ENCODE data around the gene DTNB. TPM values are rescaled to one million over a fixed set of nuclear protein-coding genes. Genes with fewer than 3 reads are reported as not detected.

Gene DTNB
- total RNA-seq, 4 donors from 2014 or later: 3.0 to 7.5 (median 4.3) TPM

DNA sequence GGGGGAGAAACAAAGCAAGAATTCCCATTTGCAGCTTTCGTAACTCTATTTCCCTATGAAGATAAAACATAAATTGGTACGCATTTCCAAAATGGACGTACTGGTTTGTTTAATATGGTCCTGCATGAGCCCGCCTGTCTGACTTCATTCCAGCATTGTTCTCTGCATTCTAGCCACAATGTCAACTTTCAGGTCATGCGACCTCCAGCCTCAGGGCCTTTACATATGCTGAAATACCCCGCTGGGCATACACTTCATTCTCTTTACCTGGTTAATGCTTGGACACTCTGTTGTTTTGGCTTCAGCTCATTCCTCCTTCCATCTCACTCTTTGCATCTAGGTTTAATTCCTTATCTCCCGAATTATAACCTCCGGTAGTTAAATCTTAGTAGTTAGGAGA is 227.9 kb downstream of the DTNB start:
- WGBS: 88% methylated on average over 8 of the region's 8 CpGs
- no peak overlapping the region for H3K27ac ChIP-seq (replicated peaks in 1 of 4)
- no peak for DNase-seq (ENCODE audit: extremely low spot score)

DNA sequence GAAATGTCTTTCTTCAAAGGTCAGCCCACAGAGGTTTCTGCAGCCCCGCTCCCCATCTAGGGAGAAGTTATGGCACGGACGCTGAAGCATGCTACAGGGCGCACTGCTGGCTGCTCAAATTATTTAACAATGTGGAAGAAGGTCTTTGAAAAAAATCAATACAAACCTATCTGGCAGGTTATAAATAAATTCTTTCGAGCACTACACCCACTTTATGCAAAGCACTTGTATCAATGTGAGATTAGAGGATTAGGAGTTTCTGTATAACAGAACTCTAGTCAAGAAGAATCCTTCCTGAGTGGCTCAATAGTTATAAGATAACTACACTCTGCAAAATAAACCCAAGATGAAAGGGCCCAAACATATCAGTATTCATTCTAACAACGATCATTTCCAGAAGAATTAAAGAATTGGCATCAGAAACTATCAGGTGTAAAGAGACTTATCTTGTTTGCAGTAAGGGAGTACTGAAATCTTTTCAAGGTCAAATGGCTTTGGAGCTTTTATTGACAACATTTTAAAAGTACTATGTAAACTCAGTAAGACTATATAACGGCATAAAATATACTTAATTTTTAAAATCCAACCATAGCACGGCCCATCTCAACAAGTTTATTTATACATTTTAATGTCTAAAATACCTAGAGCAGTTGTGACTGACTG is 228.6 kb downstream of the DTNB start:
- Histone ChIP-seq H3K4me3 (no peak overlapping the region), H3K36me3 (peaks cover 0 to 6% (median 0%) of the 10 kb centered on the region in 4 donors), H3K27me3 (no peaks in the 10 kb centered on the region), H3K4me1 (peaks cover 0 to 8% (median 3%) of the 10 kb centered on the region in 4 donors), H3K9me3 (no peaks in the 10 kb centered on the region), H3K27ac (replicated peaks in 1 of 4) (no peak overlapping the region)
- intact Hi-C loops (cut with DNase I): no loop called here
- DNase-seq (ENCODE audit: extremely low spot score): no peak
- WGBS: 94% methylated on average over 8 of the region's 8 CpGs
- TF ChIP-seq POLR2AphosphoS5 (IDR thresholded peaks at IDR 0.05): no peak
- TF ChIP-seq, protein P1, sequence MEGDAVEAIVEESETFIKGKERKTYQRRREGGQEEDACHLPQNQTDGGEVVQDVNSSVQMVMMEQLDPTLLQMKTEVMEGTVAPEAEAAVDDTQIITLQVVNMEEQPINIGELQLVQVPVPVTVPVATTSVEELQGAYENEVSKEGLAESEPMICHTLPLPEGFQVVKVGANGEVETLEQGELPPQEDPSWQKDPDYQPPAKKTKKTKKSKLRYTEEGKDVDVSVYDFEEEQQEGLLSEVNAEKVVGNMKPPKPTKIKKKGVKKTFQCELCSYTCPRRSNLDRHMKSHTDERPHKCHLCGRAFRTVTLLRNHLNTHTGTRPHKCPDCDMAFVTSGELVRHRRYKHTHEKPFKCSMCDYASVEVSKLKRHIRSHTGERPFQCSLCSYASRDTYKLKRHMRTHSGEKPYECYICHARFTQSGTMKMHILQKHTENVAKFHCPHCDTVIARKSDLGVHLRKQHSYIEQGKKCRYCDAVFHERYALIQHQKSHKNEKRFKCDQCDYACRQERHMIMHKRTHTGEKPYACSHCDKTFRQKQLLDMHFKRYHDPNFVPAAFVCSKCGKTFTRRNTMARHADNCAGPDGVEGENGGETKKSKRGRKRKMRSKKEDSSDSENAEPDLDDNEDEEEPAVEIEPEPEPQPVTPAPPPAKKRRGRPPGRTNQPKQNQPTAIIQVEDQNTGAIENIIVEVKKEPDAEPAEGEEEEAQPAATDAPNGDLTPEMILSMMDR (IDR thresholded peaks at IDR 0.05): no peak
- no peak for TF ChIP-seq POLR2A (IDR thresholded peaks at IDR 0.05; ENCODE audit: low read depth)
- no peak for TF ChIP-seq EP300 (IDR thresholded peaks at IDR 0.05)

More for the DNA sequence above, 227.9 kb downstream of the DTNB start:
- intact Hi-C loops (cut with DNase I): no loop called here
- peaks cover 0 to 8% (median 3%) of the 10 kb centered on the region in 4 donors for H3K4me1 ChIP-seq
- no peak overlapping the region for H3K4me3 ChIP-seq
- TF ChIP-seq, protein P1 (IDR thresholded peaks at IDR 0.05): no peak
- TF ChIP-seq POLR2A (IDR thresholded peaks at IDR 0.05; ENCODE audit: low read depth) (no peak), EP300 (IDR thresholded peaks at IDR 0.05) (no peak), POLR2AphosphoS5 (IDR thresholded peaks at IDR 0.05) (no peak)
- no peaks in the 10 kb centered on the region for H3K9me3 ChIP-seq
- peaks cover 0 to 6% (median 0%) of the 10 kb centered on the region in 4 donors for H3K36me3 ChIP-seq
- H3K27me3 ChIP-seq: no peaks in the 10 kb centered on the region

DNA sequence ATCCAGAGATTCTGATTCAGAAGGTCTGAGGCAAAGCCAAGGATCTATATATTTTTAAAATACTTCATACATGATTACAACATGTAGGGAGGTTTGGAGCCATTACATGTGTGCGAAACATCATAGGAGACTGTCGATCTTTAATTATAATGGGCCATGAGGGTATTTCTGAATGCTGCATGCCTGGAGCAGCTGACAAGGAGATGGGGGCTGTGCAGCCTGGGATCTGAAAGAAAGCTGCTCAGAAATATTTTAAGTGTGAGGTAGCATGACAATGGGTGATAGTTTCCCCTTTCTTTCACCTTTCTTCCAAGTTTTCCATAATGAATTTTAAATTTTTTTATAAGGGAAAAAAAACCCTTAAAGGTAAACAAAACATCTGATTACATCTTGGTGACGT is 229.6 kb downstream of the DTNB start:
- Histone ChIP-seq H3K9me3 (no peaks in the 10 kb centered on the region), H3K27ac (replicated peaks in 1 of 4) (no peak overlapping the region), H3K4me1 (peaks cover 0 to 8% (median 3%) of the 10 kb centered on the region in 4 donors), H3K4me3 (no peak overlapping the region), H3K36me3 (no peaks in the 10 kb centered on the region), H3K27me3 (no peaks in the 10 kb centered on the region)
- WGBS: 93% methylated on average over 3 of the region's 3 CpGs
- intact Hi-C loops (cut with DNase I): no loop called here
- TF ChIP-seq EP300 (IDR thresholded peaks at IDR 0.05) (no peak), POLR2AphosphoS5 (IDR thresholded peaks at IDR 0.05) (no peak), POLR2A (IDR thresholded peaks at IDR 0.05; ENCODE audit: low read depth) (no peak)
- TF ChIP-seq, protein P1 (IDR thresholded peaks at IDR 0.05): no peak
- no peak for DNase-seq (ENCODE audit: extremely low spot score)

DNA sequence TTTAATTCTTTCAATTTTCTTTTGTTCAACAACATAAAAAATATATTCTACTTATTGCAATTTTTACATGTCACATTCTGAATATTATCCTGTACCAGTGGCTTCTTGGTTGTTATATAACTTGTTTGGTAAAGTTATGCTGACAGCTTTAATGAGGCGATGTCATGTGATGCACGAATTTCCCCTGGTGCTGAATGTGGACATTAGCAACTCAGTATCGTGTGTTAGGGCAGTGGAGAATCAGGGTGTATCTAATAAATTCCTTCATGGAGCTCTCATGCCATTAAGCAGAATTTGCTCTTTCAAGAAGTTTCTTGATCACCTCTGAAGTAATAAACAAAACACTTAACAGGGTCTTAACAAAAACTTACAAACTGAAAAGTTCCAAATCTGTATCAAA is 232.0 kb downstream of the DTNB start:
- no peaks in the 10 kb centered on the region for H3K9me3 ChIP-seq
- H3K4me3 ChIP-seq: no peak overlapping the region
- no peaks in the 10 kb centered on the region for H3K27me3 ChIP-seq
- 37% methylated on average over 3 of the region's 3 CpGs for WGBS
- intact Hi-C loops (cut with DNase I): no loop called here
- TF ChIP-seq POLR2A (IDR thresholded peaks at IDR 0.05; ENCODE audit: low read depth): no peak
- TF ChIP-seq POLR2AphosphoS5 (IDR thresholded peaks at IDR 0.05): no peak
- TF ChIP-seq, protein P1 (IDR thresholded peaks at IDR 0.05): no peak
- no peak for TF ChIP-seq EP300 (IDR thresholded peaks at IDR 0.05)
- H3K27ac ChIP-seq (replicated peaks in 1 of 4): no peak overlapping the region
- H3K4me1 ChIP-seq: peaks cover 0 to 8% (median 3%) of the 10 kb centered on the region in 4 donors
- no peak for DNase-seq (ENCODE audit: extremely low spot score)
- H3K36me3 ChIP-seq: no peaks in the 10 kb centered on the region

All from esophagus muscularis mucosa (tissue), 4 donors.